ENCODE measurements around the gene GCKR. TPM values are rescaled to one million over a fixed set of nuclear protein-coding genes. Genes with fewer than 3 reads are reported as not detected.

Gene GCKR
- total RNA-seq, 4 donors from 2014 or later = 0.21 to 1.9 (median 0.41) TPM

DNA sequence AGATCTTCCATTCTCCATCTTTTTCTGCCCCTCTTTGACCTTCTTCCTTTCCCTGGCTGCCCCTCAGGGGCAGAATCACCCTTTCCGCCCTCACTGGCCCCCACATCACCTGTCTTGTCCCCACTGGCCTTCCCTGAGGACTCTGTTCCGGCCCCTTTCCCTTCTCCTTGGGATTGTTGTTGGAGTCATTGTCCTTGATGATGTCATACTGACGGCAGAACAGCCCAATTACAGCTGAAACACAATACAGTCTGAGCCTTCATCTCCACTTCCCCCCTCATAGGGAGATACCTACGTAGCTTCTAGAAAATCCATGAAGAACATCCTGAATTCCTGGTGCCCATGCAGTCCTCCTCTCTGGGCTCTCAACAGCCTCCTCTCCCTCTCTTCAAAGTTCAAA, 4.1 kb upstream of the GCKR start:
- intact Hi-C loops (cut with DNase I) = no loop called here
- H3K36me3 ChIP-seq = no peaks in the 10 kb centered on the region
- H3K9me3 ChIP-seq = no peaks in the 10 kb centered on the region
- no peak for DNase-seq
- H3K27me3 ChIP-seq = peaks cover 0 to 35% (median 0%) of the 10 kb centered on the region in 4 donors
- H3K27ac ChIP-seq = no peak overlapping the region
- H3K4me1 ChIP-seq = peaks cover 8 to 60% (median 11%) of the 10 kb centered on the region in 3 donors
- TF ChIP-seq CTCF (IDR thresholded peaks at IDR 0.05) (no peak), POLR2A (IDR thresholded peaks at IDR 0.05) (no peak)
- WGBS, 2 donors = 85 to 87% methylated on average over 4 of the region's 4 CpGs
- H3K4me3 ChIP-seq = no peak overlapping the region

- H3K27me3 ChIP-seq = peaks cover 0 to 40% (median 0%) of the 10 kb centered on the region in 4 donors
- peaks cover 7 to 49% (median 8%) of the 10 kb centered on the region in 3 donors for H3K4me1 ChIP-seq
- intact Hi-C loops (cut with DNase I) = no loop called here
- 87 to 92% methylated on average over 4 to 5 of the region's 13 CpGs for WGBS, 2 donors
- H3K27ac ChIP-seq = peak overlapping the region in 2 of 4 donors; percentile 53 to 76
- no peak for DNase-seq
- TF ChIP-seq POLR2A (IDR thresholded peaks at IDR 0.05) = no peak
- no peak for TF ChIP-seq CTCF (IDR thresholded peaks at IDR 0.05)
- peak overlapping the region in 2 of 4 donors; percentile 70 to 84 for H3K4me3 ChIP-seq
- H3K9me3 ChIP-seq = no peaks in the 10 kb centered on the region
- no peaks in the 10 kb centered on the region for H3K36me3 ChIP-seq
Measured at GRCh38 chr2:27493948-27494283, 2.7 kb upstream of the GCKR start.

DNA sequence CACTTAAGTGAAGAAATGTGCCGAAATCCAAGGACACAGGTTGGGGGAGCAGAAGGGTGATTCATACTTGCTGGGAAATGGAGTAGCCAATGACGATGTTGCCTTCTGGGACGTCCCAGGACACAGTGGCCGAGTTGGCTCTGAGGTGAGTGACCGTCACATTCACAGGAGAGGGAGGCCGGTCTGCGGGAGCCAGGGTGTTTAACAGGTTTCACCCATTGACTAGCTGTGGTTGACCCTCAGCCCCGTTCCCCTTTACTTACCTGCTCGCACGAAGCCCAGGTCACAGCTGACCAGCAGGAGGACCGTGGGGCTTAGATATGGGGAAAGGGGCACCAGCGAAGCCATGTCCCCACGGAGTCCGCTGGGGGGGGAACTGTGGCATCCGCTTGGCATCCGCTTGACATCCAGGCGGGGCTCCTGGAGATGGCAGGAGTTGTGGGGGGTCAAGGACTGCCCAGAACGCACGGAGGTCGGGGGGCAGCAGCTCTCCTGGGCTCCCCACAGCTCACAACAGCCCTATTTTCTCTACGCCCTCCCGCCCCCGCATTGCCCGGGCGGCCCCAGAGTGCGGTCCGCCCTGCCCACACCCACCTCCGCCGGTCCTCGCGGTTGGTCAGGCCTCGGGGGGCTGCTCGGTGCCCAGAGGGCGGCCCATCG, 2.2 kb upstream of the GCKR start:
- peak overlapping the region; percentile 53 to 84 (median 62) for H3K4me3 ChIP-seq
- no peaks in the 10 kb centered on the region for H3K9me3 ChIP-seq
- intact Hi-C loops (cut with DNase I) = no loop called here
- peaks cover 4 to 44% (median 4%) of the 10 kb centered on the region in 3 donors for H3K4me1 ChIP-seq
- peak overlapping the region; percentile 53 to 76 (median 63) for H3K27ac ChIP-seq
- DNase-seq = no peak
- TF ChIP-seq POLR2A (IDR thresholded peaks at IDR 0.05) (no peak), CTCF (IDR thresholded peaks at IDR 0.05) (no peak)
- WGBS, 2 donors = 33% methylated on average over 10 of the region's 35 CpGs; no CpG with 5 or more reads in 1 of the 2 donors
- H3K27me3 ChIP-seq = peaks cover 0 to 43% (median 0%) of the 10 kb centered on the region in 4 donors
- H3K36me3 ChIP-seq = no peaks in the 10 kb centered on the region

GRCh38 chr2:27494944-27495554, 1.6 kb upstream of the GCKR start, which contains the start of gene FNDC4:
FNDC4 (minus strand) TSS chr2:27495200; CDS start chr2:27494679, 521 bp downstream.
- Histone ChIP-seq H3K27ac (peak within 1 kb of the TSS; percentile 53 to 76 (median 63)), H3K27me3 (peaks cover 0 to 43% (median 0%) of the 10 kb centered on the region in 4 donors), H3K4me3 (peak within 1 kb of the TSS; percentile 53 to 84 (median 62)), H3K9me3 (no peaks in the 10 kb centered on the region), H3K4me1 (peaks cover 4 to 41% (median 4%) of the 10 kb centered on the region in 3 donors), H3K36me3 (no peaks in the 10 kb centered on the region)
- intact Hi-C loops (cut with DNase I) = no loop called here
- no peak for TF ChIP-seq CTCF (IDR thresholded peaks at IDR 0.05)
- no peak for TF ChIP-seq POLR2A (IDR thresholded peaks at IDR 0.05)
- DNase-seq = no peak
- 1 to 2% methylated on average over 4 to 24 of the region's 70 CpGs for WGBS, 2 donors

- intact Hi-C loops (cut with DNase I) = no loop called here
- Histone ChIP-seq H3K4me3 (peak overlapping the region in 2 of 4 donors; percentile 53 to 70), H3K36me3 (no peaks in the 10 kb centered on the region), H3K27ac (peak overlapping the region in 2 of 4 donors; percentile 26 to 76), H3K9me3 (no peaks in the 10 kb centered on the region), H3K27me3 (peaks cover 0 to 43% (median 0%) of the 10 kb centered on the region in 4 donors), H3K4me1 (peaks cover 4 to 37% (median 4%) of the 10 kb centered on the region in 3 donors)
- whole genome bisulfite sequencing, 2 donors = 36 to 63% methylated on average over 4 of the region's 4 CpGs
- TF ChIP-seq POLR2A (IDR thresholded peaks at IDR 0.05) (no peak), CTCF (IDR thresholded peaks at IDR 0.05) (no peak)
- no peak for DNase-seq
Measured at GRCh38 chr2:27495840-27496356, 741 bp upstream of the GCKR start.
